Measurements from ENCODE around the gene PIR.

PIR gene

GRCh38 chrX:15350329-15350996, 142.7 kb downstream of the PIR start:
- DNase-seq (ENCODE audit: low read depth in 3 of 3, low spot score in 1 of 3) = no peak

GRCh38 chrX:15349046-15349445, 144.1 kb downstream of the PIR start:
- DNase-seq (ENCODE audit: low read depth in 3 of 3, low spot score in 1 of 3) = no peak

GRCh38 chrX:15345976-15346375, 147.2 kb downstream of the PIR start:
- DNase-seq (ENCODE audit: low read depth in 3 of 3, low spot score in 1 of 3) = no peak

DNA sequence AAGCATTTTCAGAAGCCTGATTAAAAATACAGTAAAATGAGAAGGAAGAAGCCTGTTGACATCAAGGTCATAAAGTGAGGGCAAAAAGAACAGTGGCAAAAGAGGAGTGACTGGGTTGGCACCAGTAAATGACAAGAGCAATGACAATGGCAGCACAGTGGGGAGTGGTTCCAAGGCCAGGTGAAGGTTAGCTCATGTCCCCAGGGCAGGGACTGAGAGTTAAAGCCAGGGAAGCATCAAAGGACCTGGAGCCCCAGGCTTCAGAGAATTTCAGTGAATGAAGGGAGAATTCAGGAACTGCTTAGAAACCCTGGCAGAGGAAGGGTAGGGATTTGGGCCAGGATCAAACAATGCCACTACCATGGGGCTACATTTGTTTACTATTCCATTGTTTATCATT, 149.0 kb downstream of the PIR start:
- no peak for DNase-seq (ENCODE audit: low read depth in 3 of 3, low spot score in 1 of 3)

DNA sequence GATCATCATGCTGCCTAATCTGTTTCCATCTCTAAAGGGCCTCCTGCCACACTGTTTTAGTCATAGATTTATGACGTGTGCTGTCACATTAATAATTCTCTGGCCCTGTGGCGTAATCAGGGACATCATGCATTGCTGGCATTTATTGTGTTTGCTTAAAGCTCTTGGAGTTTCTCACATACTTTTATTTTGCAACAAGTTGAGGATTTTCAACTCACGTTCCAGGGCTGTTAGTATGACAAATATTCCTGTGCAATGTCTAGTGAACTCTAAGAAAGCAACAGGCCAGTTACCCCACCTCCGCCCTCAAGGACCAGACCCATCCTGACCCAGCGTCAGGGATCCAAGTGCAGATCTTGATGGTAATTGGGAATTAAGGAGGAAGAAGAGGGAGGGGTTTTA, 150.1 kb downstream of the PIR start:
- no peak for DNase-seq (ENCODE audit: low read depth in 3 of 3, low spot score in 1 of 3)

DNA sequence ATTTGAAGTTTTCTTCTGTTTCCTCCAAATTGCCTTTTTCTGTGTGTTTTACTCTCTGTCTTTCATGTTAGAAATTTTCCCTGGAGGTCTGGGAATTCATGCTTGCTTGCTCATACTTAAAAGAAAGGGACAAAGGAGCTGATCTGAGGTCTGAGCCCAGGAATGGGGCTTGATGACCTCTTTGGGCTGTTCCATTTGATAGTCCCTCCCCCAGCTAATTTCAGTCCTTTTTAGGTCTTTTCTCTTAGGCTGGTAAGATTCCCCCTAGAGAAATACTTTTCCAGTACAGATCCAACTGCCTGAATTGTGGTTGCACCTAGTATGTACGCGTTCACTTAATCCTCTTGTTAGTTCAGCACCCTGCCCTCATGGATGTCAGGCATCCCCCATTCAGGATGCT, 152.3 kb downstream of the PIR start:
- DNase-seq (ENCODE audit: low read depth in 3 of 3, low spot score in 1 of 3) = no peak

DNA sequence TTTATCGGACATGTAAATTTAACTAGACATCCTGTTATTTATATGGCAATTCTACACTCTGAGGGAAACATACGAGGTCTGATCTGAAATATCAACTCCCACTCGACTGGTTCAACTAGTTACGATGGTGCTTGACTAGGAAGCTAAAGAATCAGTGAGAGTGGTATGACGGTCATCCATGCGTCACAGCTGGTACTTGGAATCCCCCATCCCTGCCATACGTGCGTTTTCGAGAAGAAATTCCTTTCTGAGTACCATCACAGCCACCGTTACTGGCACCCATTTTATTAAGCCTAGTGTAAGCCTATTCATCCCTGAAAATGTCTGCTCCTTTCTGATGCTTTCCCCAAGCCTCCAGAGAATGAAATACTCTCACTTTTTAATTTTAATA, 157.1 kb downstream of the PIR start:
- DNase-seq (ENCODE audit: low read depth in 3 of 3, low spot score in 1 of 3) = no peak

GRCh38 chrX:15335135-15336022, 157.8 kb downstream of the PIR start, which contains the start of gene PIGA:
TSS of gene PIGA (minus strand) at chrX:15335523. CDS start at chrX:15331930, 3,593 bp downstream.
- peak; percentile 68 to 77 (median 70) for DNase-seq (ENCODE audit: low read depth in 3 of 3, low spot score in 1 of 3)

Measured in stimulated activated CD4-positive, alpha-beta T cell treated with anti-CD3 and anti-CD28 coated beads, TNF-alpha, amount 100 ng/mL, for 1 hour (primary cell).